ENCODE results near the gene PLXNA3.

The PLXNA3 gene

GRCh38 chrX:154417157-154417556 is 40.9 kb upstream of the PLXNA3 start:
- Histone ChIP-seq H4K20me1 (ENCODE audit: low read depth, low read length) (no peaks in the 10 kb centered on the region), H3K9me3 (ENCODE audit: insufficient read depth, low read length) (no peaks in the 10 kb centered on the region), H3K27ac (ENCODE audit: low read depth, low read length) (no peak overlapping the region), H3K79me2 (ENCODE audit: insufficient read depth, low read length) (no peaks in the 10 kb centered on the region), H3F3A (ENCODE audit: insufficient read depth) (0 out of 2 replicates have a peak, but pooled peaks cover 3% of the 10 kb centered on the region), H3K27me3 (ENCODE audit: low read length) (no peaks in the 10 kb centered on the region), H3K4me2 (ENCODE audit: low read depth, low read length, poor library complexity, severe bottlenecking) (no peak overlapping the region), H3K4me3 (ENCODE audit: insufficient read depth, low read length, poor library complexity, severe bottlenecking) (no peak overlapping the region), H3K9me2 (replicated peaks; ENCODE audit: insufficient read depth, low read length) (no peaks in the 10 kb centered on the region), H3K36me3 (ENCODE audit: low read length) (no peaks in the 10 kb centered on the region), H3K9ac (ENCODE audit: low read length) (no peak overlapping the region), H2AFZ (ENCODE audit: low read depth, low read length, severe bottlenecking) (no peak overlapping the region)
- TF ChIP-seq EZH2phosphoT487 (conservative IDR thresholded peaks at IDR 0.05; ENCODE audit: low read length) (no peak), CTCF (IDR thresholded peaks at IDR 0.05; ENCODE audit: insufficient read depth, low read length, poor library complexity, severe bottlenecking) (no peak)

GRCh38 chrX:154419189-154419588 is 38.9 kb upstream of the PLXNA3 start:
- H4K20me1 ChIP-seq (ENCODE audit: low read depth, low read length), result no peaks in the 10 kb centered on the region
- H3K9ac ChIP-seq (ENCODE audit: low read length), result no peak overlapping the region
- no peaks in the 10 kb centered on the region for H3K9me3 ChIP-seq (ENCODE audit: insufficient read depth, low read length)
- no peaks in the 10 kb centered on the region for H3K27me3 ChIP-seq (ENCODE audit: low read length)
- no peaks in the 10 kb centered on the region for H3F3A ChIP-seq (ENCODE audit: insufficient read depth)
- no peak overlapping the region for H2AFZ ChIP-seq (ENCODE audit: low read depth, low read length, severe bottlenecking)
- TF ChIP-seq CTCF (IDR thresholded peaks at IDR 0.05; ENCODE audit: insufficient read depth, low read length, poor library complexity, severe bottlenecking), result no peak
- no peak for TF ChIP-seq EZH2phosphoT487 (conservative IDR thresholded peaks at IDR 0.05; ENCODE audit: low read length)
- H3K36me3 ChIP-seq (ENCODE audit: low read length), result no peaks in the 10 kb centered on the region
- H3K4me2 ChIP-seq (ENCODE audit: low read depth, low read length, poor library complexity, severe bottlenecking), result no peak overlapping the region
- no peak overlapping the region for H3K4me3 ChIP-seq (ENCODE audit: insufficient read depth, low read length, poor library complexity, severe bottlenecking)
- no peaks in the 10 kb centered on the region for H3K9me2 ChIP-seq (replicated peaks; ENCODE audit: insufficient read depth, low read length)
- H3K27ac ChIP-seq (ENCODE audit: low read depth, low read length), result no peak overlapping the region
- H3K79me2 ChIP-seq (ENCODE audit: insufficient read depth, low read length), result no peaks in the 10 kb centered on the region

- Histone ChIP-seq H3K4me3 (ENCODE audit: insufficient read depth, low read length, poor library complexity, severe bottlenecking) (no peak overlapping the region), H2AFZ (ENCODE audit: low read depth, low read length, severe bottlenecking) (no peak overlapping the region), H3K27me3 (ENCODE audit: low read length) (no peaks in the 10 kb centered on the region), H3F3A (ENCODE audit: insufficient read depth) (no peaks in the 10 kb centered on the region), H3K9me3 (ENCODE audit: insufficient read depth, low read length) (no peaks in the 10 kb centered on the region), H3K9ac (ENCODE audit: low read length) (no peak overlapping the region), H3K4me2 (ENCODE audit: low read depth, low read length, poor library complexity, severe bottlenecking) (no peak overlapping the region), H3K79me2 (ENCODE audit: insufficient read depth, low read length) (no peaks in the 10 kb centered on the region), H3K9me2 (replicated peaks; ENCODE audit: insufficient read depth, low read length) (no peaks in the 10 kb centered on the region), H4K20me1 (ENCODE audit: low read depth, low read length) (no peaks in the 10 kb centered on the region), H3K27ac (ENCODE audit: low read depth, low read length) (no peak overlapping the region), H3K36me3 (ENCODE audit: low read length) (no peaks in the 10 kb centered on the region)
- TF ChIP-seq EZH2phosphoT487 (conservative IDR thresholded peaks at IDR 0.05; ENCODE audit: low read length), result no peak
- no peak for TF ChIP-seq CTCF (IDR thresholded peaks at IDR 0.05; ENCODE audit: insufficient read depth, low read length, poor library complexity, severe bottlenecking)
Measured at GRCh38 chrX:154419688-154420401, 38.2 kb upstream of the PLXNA3 start.
